Uterus (tissue), 4 donors: Measurements from ENCODE around the gene HPSE2. TPM values are rescaled to one million over a fixed set of nuclear protein-coding genes. Genes with fewer than 3 reads are reported as not detected.

Experiments
- DNase-seq, 2 donors: peaks; one replicate each; pipeline ENCODE4 v3.0.0-alpha.2; 2019 to 2020
- H3K27ac ChIP-seq, 2 donors: fragments of 200-600 bp; sonication (generic); 1 replicate in 1 of 2; 2 replicates in 1 of 2; pipeline ENCODE4 v1.5.1; 2016 to 2018
- H3K27me3 ChIP-seq, 2 donors: fragments of 200-600 bp; sonication (generic); one replicate each; pipeline ENCODE4 v1.5.1; 2018 to 2019; ENCODE audit warnings: control low read depth in 1 of 2
- H3K36me3 ChIP-seq, 2 donors: fragments of 200-600 bp; sonication (generic); one replicate each; pipeline ENCODE4 v1.5.1; 2019; ENCODE audit warnings: control low read depth in 1 of 2
- H3K4me1 ChIP-seq, 2 donors: fragments of 200-600 bp; sonication (generic); one replicate each; pipeline ENCODE4 v1.5.1; 2018 to 2019; ENCODE audit warnings: control low read depth in 1 of 2
- H3K4me3 ChIP-seq, 2 donors: fragments of 200-600 bp; sonication (generic); 1 replicate in 1 of 2; 2 replicates in 1 of 2; pipeline ENCODE4 v1.5.1; 2018 to 2019; ENCODE audit warnings: mild to moderate bottlenecking in 1 of 2
- H3K9me3 ChIP-seq, 2 donors: fragments of 200-600 bp; sonication (generic); one replicate each; pipeline ENCODE4 v1.5.1; 2019; ENCODE audit warnings: control low read depth in 1 of 2
- POLR2A ChIP-seq, 2 donors: fragments of 450-650 bp; IDR thresholded peaks; one replicate each; pipeline ENCODE4 v1.6.1; 2016; ENCODE audit warnings: antibody characterized with exemption in 2 of 2, mild to moderate bottlenecking in 1 of 2, moderate library complexity in 1 of 2
- intact Hi-C: fragments of 100-400 bp; cut with DNase I; formaldehyde crosslinking; loops from one replicate; pipeline ENCODE4 v1.15.1; 2023; ENCODE audit warnings: low total_unique reads
- total RNA-seq, 4 donors: library from RNA; depleted of rRNA in 3 of 4; stranded (reverse); fragments of >200 nt in 3 of 4; gene quantifications; one replicate each; pipeline versions ENCODE4 v1.1.0 to v1.2.4, GENCODE V29; 2014 to 2023
- TF ChIP-seq, protein P1 (sequence below), 4 experiments: fragments of 200-600 bp in 2 of 4; fragments of 450-650 bp in 2 of 4; sonication (generic) in 2 of 4; IDR thresholded peaks; one replicate each; pipeline ENCODE4 v1.5.1; 2016 to 2019; ENCODE audit warnings: antibody characterized with exemption in 4 of 4, mild to moderate bottlenecking in 2 of 4, moderate library complexity in 1 of 4
- donor health status: DM: yes; HTN: yes; CAD: no.

Gene HPSE2
- total RNA-seq, 4 donors from 2014 or later, result 7.0 to 13.6 (median 7.7) TPM; not detected in 1

- H3K36me3 ChIP-seq, result no peaks in the 10 kb centered on the region
- H3K27ac ChIP-seq, result no peak overlapping the region
- TF ChIP-seq POLR2A (IDR thresholded peaks at IDR 0.05), result no peak
- TF ChIP-seq, protein P1, sequence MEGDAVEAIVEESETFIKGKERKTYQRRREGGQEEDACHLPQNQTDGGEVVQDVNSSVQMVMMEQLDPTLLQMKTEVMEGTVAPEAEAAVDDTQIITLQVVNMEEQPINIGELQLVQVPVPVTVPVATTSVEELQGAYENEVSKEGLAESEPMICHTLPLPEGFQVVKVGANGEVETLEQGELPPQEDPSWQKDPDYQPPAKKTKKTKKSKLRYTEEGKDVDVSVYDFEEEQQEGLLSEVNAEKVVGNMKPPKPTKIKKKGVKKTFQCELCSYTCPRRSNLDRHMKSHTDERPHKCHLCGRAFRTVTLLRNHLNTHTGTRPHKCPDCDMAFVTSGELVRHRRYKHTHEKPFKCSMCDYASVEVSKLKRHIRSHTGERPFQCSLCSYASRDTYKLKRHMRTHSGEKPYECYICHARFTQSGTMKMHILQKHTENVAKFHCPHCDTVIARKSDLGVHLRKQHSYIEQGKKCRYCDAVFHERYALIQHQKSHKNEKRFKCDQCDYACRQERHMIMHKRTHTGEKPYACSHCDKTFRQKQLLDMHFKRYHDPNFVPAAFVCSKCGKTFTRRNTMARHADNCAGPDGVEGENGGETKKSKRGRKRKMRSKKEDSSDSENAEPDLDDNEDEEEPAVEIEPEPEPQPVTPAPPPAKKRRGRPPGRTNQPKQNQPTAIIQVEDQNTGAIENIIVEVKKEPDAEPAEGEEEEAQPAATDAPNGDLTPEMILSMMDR (IDR thresholded peaks at IDR 0.05), result no peak
- DNase-seq, result no peak
- no peaks in the 10 kb centered on the region for H3K4me1 ChIP-seq
- intact Hi-C loops, result no loop called here
- no peaks in the 10 kb centered on the region for H3K9me3 ChIP-seq
- no peak overlapping the region for H3K4me3 ChIP-seq
- no peaks in the 10 kb centered on the region for H3K27me3 ChIP-seq
These were observed 701.8 kb downstream of the HPSE2 start for GRCh38 chr10:98533746-98534445.

GRCh38 chr10:98533241-98533640 lies 702.4 kb downstream of the HPSE2 start:
- intact Hi-C loops, result no loop called here
- TF ChIP-seq, protein P1 (IDR thresholded peaks at IDR 0.05), result no peak
- no peak for TF ChIP-seq POLR2A (IDR thresholded peaks at IDR 0.05)
- no peak overlapping the region for H3K27ac ChIP-seq

GRCh38 chr10:98528805-98529183 lies 706.9 kb downstream of the HPSE2 start:
- intact Hi-C loops, result no loop called here
- Histone ChIP-seq H3K4me1 (no peaks in the 10 kb centered on the region), H3K27ac (no peak overlapping the region), H3K27me3 (no peaks in the 10 kb centered on the region), H3K9me3 (no peaks in the 10 kb centered on the region), H3K4me3 (no peak overlapping the region), H3K36me3 (no peaks in the 10 kb centered on the region)
- no peak for DNase-seq
- TF ChIP-seq, protein P1 (IDR thresholded peaks at IDR 0.05), result no peak
- TF ChIP-seq POLR2A (IDR thresholded peaks at IDR 0.05), result no peak

More at GRCh38 chr10:98533241-98533640, 702.4 kb downstream of the HPSE2 start:
- no peak for DNase-seq
- Histone ChIP-seq H3K4me3 (no peak overlapping the region), H3K4me1 (no peaks in the 10 kb centered on the region), H3K36me3 (no peaks in the 10 kb centered on the region), H3K9me3 (no peaks in the 10 kb centered on the region), H3K27me3 (no peaks in the 10 kb centered on the region)

DNA sequence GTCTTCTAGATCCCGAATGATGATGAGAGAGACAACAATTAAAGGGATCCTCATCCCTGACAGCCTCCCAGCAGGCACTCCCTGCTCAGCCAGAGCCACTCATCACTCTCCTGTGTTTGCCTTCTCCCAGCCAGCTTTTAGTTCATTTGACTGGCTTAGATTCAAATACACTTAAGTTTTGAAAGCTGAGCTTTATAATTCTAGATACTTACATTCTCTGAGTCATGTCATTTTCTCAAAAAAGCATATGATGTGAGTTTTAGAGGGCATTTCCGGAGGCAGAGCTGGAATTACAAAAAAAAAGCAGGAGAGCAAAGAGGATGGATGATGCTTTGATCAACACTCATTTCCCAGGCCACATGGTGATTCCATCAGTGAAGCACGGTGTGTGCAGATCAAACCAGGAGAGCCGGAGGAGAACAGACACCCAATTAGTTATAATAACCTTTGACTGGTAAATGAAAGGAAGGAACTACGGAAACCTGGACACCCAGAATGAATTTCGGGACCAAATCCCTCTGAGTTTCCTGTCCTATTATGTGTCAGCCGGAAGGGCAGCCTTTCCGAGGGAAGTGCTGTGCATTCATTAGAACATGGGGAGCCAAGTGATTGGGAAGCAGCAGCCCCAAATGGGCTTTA lies 707.4 kb downstream of the HPSE2 start:
- Histone ChIP-seq H3K4me3 (no peak overlapping the region), H3K27me3 (no peaks in the 10 kb centered on the region), H3K36me3 (no peaks in the 10 kb centered on the region), H3K9me3 (no peaks in the 10 kb centered on the region), H3K4me1 (no peaks in the 10 kb centered on the region), H3K27ac (no peak overlapping the region)
- no peak for DNase-seq
- intact Hi-C loops, result no loop called here
- TF ChIP-seq, protein P1 (IDR thresholded peaks at IDR 0.05), result no peak
- TF ChIP-seq POLR2A (IDR thresholded peaks at IDR 0.05), result no peak

GRCh38 chr10:98525969-98526368 lies 709.7 kb downstream of the HPSE2 start:
- no peak overlapping the region for H3K4me3 ChIP-seq
- no peaks in the 10 kb centered on the region for H3K4me1 ChIP-seq
- no peak overlapping the region for H3K27ac ChIP-seq
- H3K27me3 ChIP-seq, result no peaks in the 10 kb centered on the region
- H3K36me3 ChIP-seq, result no peaks in the 10 kb centered on the region
- TF ChIP-seq, protein P1 (IDR thresholded peaks at IDR 0.05), result no peak
- TF ChIP-seq POLR2A (IDR thresholded peaks at IDR 0.05), result no peak
- no peaks in the 10 kb centered on the region for H3K9me3 ChIP-seq
- DNase-seq, result no peak
- intact Hi-C loops, result no loop called here
